Peyer's patch (tissue), 4 donors: Measurements from ENCODE around the gene UBE2J1.

ENCODE experiments used
- CTCF ChIP-seq, 6 experiments: fragments of 450-650 bp in 4 of 6; fragments of 200-600 bp in 2 of 6; sonication (generic) in 1 of 6; IDR thresholded peaks; one replicate each; pipeline ENCODE4 v1.5.1; 2017 to 2019; ENCODE audit warnings: antibody characterized with exemption in 6 of 6, mild to moderate bottlenecking in 3 of 6, moderate library complexity in 1 of 6
- POLR2A ChIP-seq, 2 donors: fragments of 450-650 bp; IDR thresholded peaks; one replicate each; pipeline ENCODE4 v1.5.1; 2017; ENCODE audit warnings: antibody characterized with exemption in 2 of 2, mild to moderate bottlenecking in 2 of 2, moderate library complexity in 2 of 2

GRCh38 chr6:89284081-89284480, 68.4 kb downstream of the UBE2J1 start:
- TF ChIP-seq POLR2A (IDR thresholded peaks at IDR 0.05), result no peak
- TF ChIP-seq CTCF (IDR thresholded peaks at IDR 0.05), result no peak
